ENCODE data around the gene RTEL1. TPM values are rescaled to one million over a fixed set of nuclear protein-coding genes. Genes with fewer than 3 reads are reported as not detected.
"Not testable (repeated sequence)": the region's sequence is repeated elsewhere in the genome, so short reads cannot be mapped to it uniquely, and the experiment has no call there.

The RTEL1 gene
- total and polyA plus RNA-seq, 10 donors = 7.3 to 49.8 (median 40.2) TPM

- no peak for TF ChIP-seq POLR2A (IDR thresholded peaks at IDR 0.05)
- TF ChIP-seq CTCF (IDR thresholded peaks at IDR 0.05 in 8 of 11, conservative IDR thresholded peaks at IDR 0.05 in 3 of 11) = no peak
- TF ChIP-seq POLR2AphosphoS5 (IDR thresholded peaks at IDR 0.05) = no peak
- Histone ChIP-seq H3K9me3 (no peaks in the 10 kb centered on the region), H3K4me3 (no peak overlapping the region), H3K36me3 (peaks cover 0 to 2% (median 0%) of the 10 kb centered on the region in 6 donors), H3K27ac (no peak overlapping the region), H3K4me1 (peaks cover 5 to 32% (median 28%) of the 10 kb centered on the region in 6 donors), H3K27me3 (replicated peaks in 1 of 7) (peaks cover 0 to 30% (median 13%) of the 10 kb centered on the region in 7 donors)
- intact Hi-C loops (cut with DNase I; ENCODE audit: low total_unique reads) = no loop called here
- 78 to 88% (median 81%) methylated on average over 8 to 11 of the region's 11 CpGs for WGBS, 5 donors
- no peak for DNase-seq
These were observed 9.1 kb upstream of the RTEL1 start for GRCh38 chr20:63648895-63649589.

- DNase-seq, H3K27ac ChIP-seq, H3K36me3 ChIP-seq, H3K4me3 ChIP-seq, H3K9me3 ChIP-seq: not testable (repeated sequence)
- 85 to 94% (median 89%) methylated on average over 3 to 25 of the region's 25 CpGs; no CpG with 5 or more reads in 1 of the 5 donors for WGBS, 5 donors
- peaks cover 6 to 45% (median 36%) of the 10 kb centered on the region in 6 donors for H3K4me1 ChIP-seq
- H3K27me3 ChIP-seq (replicated peaks in 1 of 7) = peaks cover 0 to 44% (median 13%) of the 10 kb centered on the region in 7 donors
- intact Hi-C loops (cut with DNase I; ENCODE audit: low total_unique reads) = loop anchor here (10.0 kb wide), 1 partner anchor 116 kb away; the partner anchor contains the start of gene PTK6
These were observed 7.6 kb upstream of the RTEL1 start for GRCh38 chr20:63650486-63650885.

- no peak for TF ChIP-seq POLR2AphosphoS5 (IDR thresholded peaks at IDR 0.05)
- no peak for TF ChIP-seq POLR2A (IDR thresholded peaks at IDR 0.05)
- no peak for TF ChIP-seq CTCF (IDR thresholded peaks at IDR 0.05 in 8 of 11, conservative IDR thresholded peaks at IDR 0.05 in 3 of 11)
- H3K4me3 ChIP-seq = peak overlapping the region in 7 of 8 donors; percentile 50 to 78 (median 61)
- 23 to 40% (median 28%) methylated on average over 1 to 11 of the region's 11 CpGs; no CpG with 5 or more reads in 1 of the 5 donors for WGBS, 5 donors
- H3K9me3 ChIP-seq = no peaks in the 10 kb centered on the region
- H3K36me3 ChIP-seq = no peaks in the 10 kb centered on the region
- peak; percentile 82 for DNase-seq
- H3K27me3 ChIP-seq (replicated peaks in 1 of 7) = peaks cover 0 to 46% (median 13%) of the 10 kb centered on the region in 7 donors
- intact Hi-C loops (cut with DNase I; ENCODE audit: low total_unique reads) = loop anchor here (10.0 kb wide), 1 partner anchor 117 kb away; the partner anchor contains the start of gene PTK6
- H3K4me1 ChIP-seq = peaks cover 6 to 46% (median 36%) of the 10 kb centered on the region in 6 donors
- H3K27ac ChIP-seq = peak overlapping the region in 7 of 8 donors; percentile 51 to 82 (median 75)
These were observed 6.2 kb upstream of the RTEL1 start for GRCh38 chr20:63651942-63652191.

- Histone ChIP-seq H3K27ac (peak overlapping the region; percentile 4 to 82 (median 71)), H3K36me3 (no peaks in the 10 kb centered on the region), H3K9me3 (no peaks in the 10 kb centered on the region), H3K27me3 (replicated peaks in 1 of 7) (peaks cover 0 to 46% (median 13%) of the 10 kb centered on the region in 7 donors), H3K4me3 (peak overlapping the region; percentile 35 to 78 (median 61)), H3K4me1 (peaks cover 7 to 51% (median 39%) of the 10 kb centered on the region in 6 donors)
- DNase-seq = peak; percentile 84
- intact Hi-C loops (cut with DNase I; ENCODE audit: low total_unique reads) = loop anchor here (10.0 kb wide), 1 partner anchor 118 kb away; the partner anchor contains the start of gene PTK6
- TF ChIP-seq POLR2AphosphoS5 (IDR thresholded peaks at IDR 0.05) = peak in 2 of 3 donors; percentile 49 to 72
- no peak for TF ChIP-seq CTCF (IDR thresholded peaks at IDR 0.05 in 8 of 11, conservative IDR thresholded peaks at IDR 0.05 in 3 of 11)
- WGBS, 5 donors = 0 to 1% (median 1%) methylated on average over 45 to 91 of the region's 91 CpGs; no CpG with 5 or more reads in 1 of the 5 donors
These were observed 5.7 kb upstream of the RTEL1 start for GRCh38 chr20:63652192-63652980.
